Muscle layer of colon (tissue), 2 donors: Measurements from ENCODE around the gene CHST9.
A peak's percentile ranks its signal among the peaks of the same experiment; 100 is the strongest.

ENCODE experiments used
- H3K27ac ChIP-seq: one replicate; pipeline ENCODE4 v1.7.0; 2013; ENCODE audit warnings: low read depth, mild to moderate bottlenecking, low read length, moderate library complexity
- H3K27me3 ChIP-seq, 2 donors: one replicate each; pipeline ENCODE4 v1.7.0; 2013; ENCODE audit warnings: low read length in 2 of 2, mild to moderate bottlenecking in 2 of 2; ENCODE audit not compliant: insufficient read depth in 2 of 2, control insufficient read depth in 1 of 2
- H3K36me3 ChIP-seq: one replicate; pipeline ENCODE4 v1.7.0; 2013; ENCODE audit warnings: mild to moderate bottlenecking, low read length; ENCODE audit not compliant: insufficient read depth
- H3K4me1 ChIP-seq: one replicate; pipeline ENCODE4 v1.7.0; 2013; ENCODE audit warnings: mild to moderate bottlenecking, low read length; ENCODE audit not compliant: insufficient read depth
- H3K4me3 ChIP-seq, 2 donors: one replicate each; pipeline ENCODE4 v1.7.0; 2013; ENCODE audit warnings: low read length in 2 of 2, low read depth in 1 of 2, mild to moderate bottlenecking in 1 of 2, moderate library complexity in 1 of 2
- H3K9ac ChIP-seq: one replicate; pipeline ENCODE4 v1.7.0; 2013; ENCODE audit warnings: low read length
- H3K9me3 ChIP-seq: one replicate; pipeline ENCODE4 v1.7.0; 2013; ENCODE audit warnings: mild to moderate bottlenecking, low read length
- donor health status: abdominal sarcoma.
- donor health status: Adenocarcinoma of cecum.

Gene CHST9

DNA sequence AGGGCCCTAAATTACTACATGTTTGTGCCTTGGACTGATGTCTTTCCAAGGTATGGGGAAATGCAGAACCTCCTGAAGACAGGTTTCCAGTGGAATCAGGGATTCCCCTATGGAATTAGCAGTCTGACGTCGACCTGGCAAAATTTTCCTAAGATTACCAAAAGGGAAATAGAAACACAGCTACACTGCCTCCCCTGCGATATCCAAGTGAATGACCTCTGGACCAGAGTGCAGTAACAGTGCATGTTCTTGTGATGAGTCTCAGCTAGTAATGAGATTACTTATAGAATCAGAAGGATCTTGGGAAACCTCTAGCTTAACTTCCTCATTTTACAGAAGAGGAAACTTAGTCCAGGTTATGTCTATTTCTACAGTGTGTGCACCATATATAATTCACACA lies 21.3 kb upstream of the CHST9 start:
- H3K4me1 ChIP-seq: no peaks in the 10 kb centered on the region
- H3K9ac ChIP-seq: no peak overlapping the region
- no peaks in the 10 kb centered on the region for H3K9me3 ChIP-seq

DNA sequence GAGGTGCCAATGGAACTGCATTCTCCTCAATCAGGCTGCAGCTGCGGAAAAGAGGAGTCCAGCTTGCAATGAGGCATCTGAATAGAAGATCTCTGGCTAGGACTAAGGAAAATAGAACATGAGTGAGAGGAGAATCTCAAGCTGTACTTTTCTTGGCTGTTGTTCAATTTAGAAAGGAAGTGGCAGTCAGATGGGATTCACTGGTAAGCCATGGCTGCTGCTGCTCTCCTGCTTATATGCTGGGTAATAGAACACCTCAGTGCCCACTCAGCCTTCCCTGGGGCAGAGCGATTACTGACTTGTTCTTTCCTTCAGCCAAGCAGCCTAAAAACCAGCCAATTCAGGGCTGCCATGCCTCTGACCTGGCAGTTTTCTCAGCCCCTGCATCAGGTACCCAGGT lies 17.6 kb upstream of the CHST9 start:
- Histone ChIP-seq H3K4me1 (no peaks in the 10 kb centered on the region), H3K27me3 (no peaks in the 10 kb centered on the region), H3K4me3 (no peak overlapping the region), H3K9me3 (no peaks in the 10 kb centered on the region), H3K9ac (no peak overlapping the region), H3K27ac (no peak overlapping the region), H3K36me3 (no peaks in the 10 kb centered on the region)

More for the DNA sequence above, 21.3 kb upstream of the CHST9 start:
- Histone ChIP-seq H3K27me3 (no peaks in the 10 kb centered on the region), H3K4me3 (no peak overlapping the region), H3K36me3 (no peaks in the 10 kb centered on the region), H3K27ac (no peak overlapping the region)

DNA sequence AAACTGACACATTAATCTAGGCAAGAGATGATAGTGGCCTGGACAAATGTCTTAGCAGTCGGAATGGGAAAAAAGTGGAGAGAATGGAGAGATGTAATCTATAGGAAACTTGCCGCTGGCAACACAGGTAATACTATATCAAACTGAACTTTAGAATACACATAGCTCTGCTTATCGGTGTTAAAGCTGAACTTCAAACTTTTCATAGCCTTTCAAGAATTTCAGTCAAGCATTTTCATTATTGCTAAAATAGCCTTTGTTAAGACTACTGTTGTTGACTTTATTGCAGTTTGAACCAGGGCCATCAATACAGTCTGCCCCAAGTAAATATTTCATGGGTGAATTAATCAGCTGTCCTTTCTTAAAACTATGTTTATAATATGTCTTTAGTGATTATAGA lies 12.9 kb upstream of the CHST9 start:
- Histone ChIP-seq H3K27ac (no peak overlapping the region), H3K4me1 (no peaks in the 10 kb centered on the region), H3K36me3 (no peaks in the 10 kb centered on the region), H3K4me3 (no peak overlapping the region), H3K9me3 (no peaks in the 10 kb centered on the region), H3K9ac (no peak overlapping the region), H3K27me3 (no peaks in the 10 kb centered on the region)

DNA sequence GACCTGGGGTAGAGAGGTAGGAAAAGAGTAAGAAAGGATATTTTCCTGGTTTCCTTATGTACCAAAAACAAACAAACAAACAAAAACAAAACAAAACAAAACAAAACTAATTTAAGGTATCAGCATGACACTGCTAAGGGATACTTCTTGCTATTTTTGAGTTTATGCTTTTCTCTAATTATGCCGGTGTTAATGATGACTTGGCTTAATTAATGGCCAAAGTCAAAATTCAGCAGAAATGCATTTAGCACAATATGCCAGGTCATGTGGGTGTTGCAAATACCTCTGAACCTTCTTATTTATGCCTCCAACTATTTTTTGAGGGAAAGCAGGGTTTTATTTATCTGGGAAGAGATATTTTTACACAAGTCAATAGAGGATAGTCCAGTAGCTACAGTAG lies 3.2 kb upstream of the CHST9 start:
- H3K9ac ChIP-seq: no peak overlapping the region
- no peaks in the 10 kb centered on the region for H3K36me3 ChIP-seq
- no peaks in the 10 kb centered on the region for H3K9me3 ChIP-seq
- H3K27ac ChIP-seq: no peak overlapping the region
- peaks cover 10 to 13% of the 10 kb centered on the region in 2 donors for H3K27me3 ChIP-seq
- H3K4me3 ChIP-seq: no peak overlapping the region
- peaks cover 5% of the 10 kb centered on the region for H3K4me1 ChIP-seq

DNA sequence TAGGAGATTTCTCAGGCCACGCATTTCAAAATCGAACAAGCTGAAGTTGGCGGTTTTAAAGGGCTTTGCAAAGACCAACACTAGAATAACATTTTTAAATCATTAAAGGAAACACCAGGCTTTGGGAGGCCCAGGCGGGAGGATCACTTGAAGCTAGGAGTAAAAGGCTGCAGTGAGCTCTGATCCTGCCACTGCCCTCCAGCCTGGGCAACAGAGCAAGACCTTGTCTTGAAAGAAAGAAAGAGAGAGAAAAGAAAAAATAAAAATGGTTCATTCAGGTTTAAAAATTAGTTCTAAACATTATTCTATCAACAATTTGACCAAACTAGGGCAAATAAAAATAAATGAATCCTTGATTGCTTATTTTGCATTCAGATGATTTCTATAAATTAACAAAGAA lies 789 bp upstream of the CHST9 start:
- peaks cover 5% of the 10 kb centered on the region for H3K4me1 ChIP-seq
- no peak overlapping the region for H3K27ac ChIP-seq
- H3K27me3 ChIP-seq: peaks cover 10 to 13% of the 10 kb centered on the region in 2 donors
- no peak overlapping the region for H3K9ac ChIP-seq
- no peaks in the 10 kb centered on the region for H3K9me3 ChIP-seq
- H3K36me3 ChIP-seq: no peaks in the 10 kb centered on the region
- H3K4me3 ChIP-seq: no peak overlapping the region

DNA sequence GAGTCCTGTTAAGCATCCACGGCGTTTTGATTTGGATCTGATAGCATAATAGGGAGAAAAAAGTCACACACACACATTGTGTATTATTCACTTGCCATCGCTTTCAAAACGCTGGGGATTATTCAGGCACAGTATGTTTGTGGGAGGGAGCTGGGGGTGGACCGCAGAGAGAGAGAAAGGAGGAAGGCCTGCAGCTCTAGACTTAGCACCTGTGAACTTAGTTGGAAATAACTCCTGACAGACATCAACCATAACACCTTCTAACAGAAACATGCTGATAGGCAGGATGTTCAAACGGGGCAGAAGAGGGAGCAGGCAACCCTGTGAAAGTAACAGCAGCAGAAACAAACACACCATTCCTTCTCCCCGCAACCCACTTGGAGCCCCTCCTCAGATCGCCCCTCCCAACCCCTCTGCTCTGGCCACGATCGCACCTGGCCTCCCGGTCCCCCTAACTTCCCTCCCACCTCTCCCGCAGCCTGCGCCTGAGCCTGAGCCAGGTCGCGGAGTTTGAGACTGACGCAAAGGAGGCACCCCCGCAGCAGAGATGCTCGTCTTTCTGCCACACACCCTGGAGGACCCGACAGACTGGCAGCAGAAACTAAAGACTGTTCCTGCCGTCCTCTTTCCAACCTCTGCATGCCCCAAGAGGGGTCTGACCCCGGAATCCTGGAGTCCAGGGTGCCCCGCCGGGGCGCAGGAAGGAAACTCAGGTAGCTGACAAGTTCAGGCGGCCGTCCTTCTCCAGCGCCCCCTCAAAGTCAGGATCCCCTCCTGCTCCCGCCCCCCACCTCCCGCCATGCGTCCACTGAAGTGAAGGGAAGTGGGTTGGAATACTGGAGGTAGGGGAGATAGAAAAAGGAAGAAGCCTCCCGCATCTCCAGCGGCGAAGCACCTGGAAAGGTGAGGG lies 738 bp downstream of the CHST9 start:
- H3K9me3 ChIP-seq: no peaks in the 10 kb centered on the region
- H3K27ac ChIP-seq: no peak overlapping the region
- no peaks in the 10 kb centered on the region for H3K36me3 ChIP-seq
- peaks cover 5% of the 10 kb centered on the region for H3K4me1 ChIP-seq
- H3K4me3 ChIP-seq: peak overlapping the region; percentile 9 to 29
- peaks cover 10 to 13% of the 10 kb centered on the region in 2 donors for H3K27me3 ChIP-seq
- H3K9ac ChIP-seq: no peak overlapping the region

DNA sequence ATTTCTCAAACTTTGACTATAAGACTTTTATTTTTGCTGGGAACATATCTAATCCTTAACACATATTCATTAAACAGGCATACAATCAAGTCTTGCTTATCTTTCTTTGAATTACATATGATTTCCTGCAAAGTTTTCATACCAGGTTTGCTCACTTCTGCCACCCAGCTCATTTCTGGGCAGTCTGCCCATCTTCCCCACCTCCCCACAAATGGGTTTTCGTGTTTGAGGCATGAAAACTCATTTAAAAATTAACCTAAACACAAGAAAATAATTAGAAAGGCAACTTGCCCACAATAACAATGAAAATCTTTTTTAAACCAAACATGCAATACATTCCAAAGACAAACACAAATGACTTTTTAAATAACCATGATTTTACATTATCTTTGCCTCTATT lies 3.4 kb downstream of the CHST9 start:
- Histone ChIP-seq H3K9ac (no peak overlapping the region), H3K4me1 (peaks cover 5% of the 10 kb centered on the region), H3K9me3 (no peaks in the 10 kb centered on the region), H3K4me3 (no peak overlapping the region), H3K36me3 (no peaks in the 10 kb centered on the region), H3K27me3 (peaks cover 10 to 13% of the 10 kb centered on the region in 2 donors), H3K27ac (no peak overlapping the region)

DNA sequence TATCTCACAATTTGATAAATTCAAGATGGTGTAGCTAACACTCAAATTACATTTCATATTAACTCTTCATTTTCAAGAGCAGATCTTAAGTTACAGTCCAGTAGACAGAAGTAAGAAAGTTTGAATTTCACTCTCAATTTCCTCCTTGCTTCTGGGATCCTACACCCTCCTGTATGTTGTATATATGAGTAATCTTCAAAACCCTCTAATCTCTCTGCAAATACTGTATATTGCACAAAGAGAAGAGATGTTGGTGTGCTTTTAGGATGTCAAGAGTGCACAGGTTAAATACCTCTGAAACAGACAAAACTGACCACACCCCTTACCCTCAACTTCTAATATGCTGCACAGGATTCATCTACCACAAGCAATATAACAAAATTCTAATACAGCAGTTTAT lies 6.7 kb downstream of the CHST9 start:
- no peaks in the 10 kb centered on the region for H3K9me3 ChIP-seq
- H3K36me3 ChIP-seq: no peaks in the 10 kb centered on the region
- no peak overlapping the region for H3K4me3 ChIP-seq
- no peaks in the 10 kb centered on the region for H3K4me1 ChIP-seq
- no peak overlapping the region for H3K9ac ChIP-seq
- H3K27ac ChIP-seq: no peak overlapping the region
- H3K27me3 ChIP-seq: no peaks in the 10 kb centered on the region

DNA sequence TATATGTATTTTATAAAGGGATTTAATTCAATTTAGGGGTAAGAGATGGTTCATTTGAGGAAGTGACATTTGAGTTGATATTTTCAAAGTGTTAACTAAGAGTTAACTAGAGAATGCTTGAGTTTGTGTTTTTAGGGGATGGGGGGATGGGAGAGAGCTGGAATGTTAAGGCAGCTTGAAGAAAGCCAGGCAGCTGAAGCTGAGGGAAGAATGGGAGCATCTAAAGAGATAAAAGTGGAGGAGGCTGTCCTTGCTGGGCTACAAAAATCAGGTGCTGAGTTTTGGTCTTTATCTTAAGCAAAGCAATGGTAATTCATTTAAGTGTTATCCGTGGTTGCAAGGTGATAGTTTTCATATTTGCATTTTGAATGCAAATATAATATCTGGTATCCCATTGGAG lies 9.2 kb downstream of the CHST9 start:
- Histone ChIP-seq H3K27ac (no peak overlapping the region), H3K27me3 (no peaks in the 10 kb centered on the region), H3K4me3 (no peak overlapping the region), H3K4me1 (no peaks in the 10 kb centered on the region), H3K9ac (no peak overlapping the region), H3K36me3 (no peaks in the 10 kb centered on the region), H3K9me3 (no peaks in the 10 kb centered on the region)

DNA sequence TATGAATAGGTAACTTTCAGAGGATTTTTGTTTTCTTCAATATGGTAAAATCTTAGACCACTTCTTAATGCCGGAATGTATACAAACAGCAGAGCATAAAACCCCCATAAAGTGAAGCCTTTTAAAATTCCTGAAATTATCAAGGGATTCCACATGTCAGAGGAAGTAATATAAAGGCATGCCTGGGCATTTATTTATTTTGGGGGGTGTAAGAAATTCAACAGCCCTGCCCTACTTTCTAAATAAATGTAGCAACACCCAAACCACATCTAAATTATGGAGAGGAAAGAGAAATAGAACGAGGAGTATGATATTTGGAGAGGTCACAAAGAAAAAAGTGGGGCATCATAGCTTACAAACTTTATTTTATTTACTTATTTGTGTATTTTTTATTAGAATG lies 9.9 kb downstream of the CHST9 start:
- H3K9me3 ChIP-seq: no peaks in the 10 kb centered on the region
- H3K36me3 ChIP-seq: no peaks in the 10 kb centered on the region
- H3K27ac ChIP-seq: no peak overlapping the region
- no peaks in the 10 kb centered on the region for H3K4me1 ChIP-seq
- H3K4me3 ChIP-seq: no peak overlapping the region
- no peak overlapping the region for H3K9ac ChIP-seq
- no peaks in the 10 kb centered on the region for H3K27me3 ChIP-seq

DNA sequence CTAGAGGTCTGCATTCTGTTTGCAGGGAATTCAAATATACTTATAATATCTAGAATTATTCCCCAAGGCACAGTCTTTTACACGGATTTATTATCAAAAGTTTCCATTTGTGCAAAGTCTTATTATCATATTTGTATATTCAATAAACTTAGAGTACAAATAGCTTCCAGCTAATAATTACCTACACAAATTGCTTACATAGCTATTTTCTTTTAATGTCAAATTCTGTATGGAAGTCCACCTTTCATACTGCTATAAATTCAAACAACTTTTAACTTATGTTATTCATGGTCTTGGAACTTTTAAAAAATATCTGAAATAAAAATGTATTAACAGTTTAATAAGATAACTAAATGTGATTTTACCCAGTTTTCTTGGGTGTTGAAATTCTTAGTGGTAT lies 13.1 kb downstream of the CHST9 start:
- Histone ChIP-seq H3K27me3 (no peaks in the 10 kb centered on the region), H3K27ac (no peak overlapping the region), H3K9ac (no peak overlapping the region), H3K9me3 (no peaks in the 10 kb centered on the region), H3K36me3 (no peaks in the 10 kb centered on the region), H3K4me3 (no peak overlapping the region), H3K4me1 (no peaks in the 10 kb centered on the region)

DNA sequence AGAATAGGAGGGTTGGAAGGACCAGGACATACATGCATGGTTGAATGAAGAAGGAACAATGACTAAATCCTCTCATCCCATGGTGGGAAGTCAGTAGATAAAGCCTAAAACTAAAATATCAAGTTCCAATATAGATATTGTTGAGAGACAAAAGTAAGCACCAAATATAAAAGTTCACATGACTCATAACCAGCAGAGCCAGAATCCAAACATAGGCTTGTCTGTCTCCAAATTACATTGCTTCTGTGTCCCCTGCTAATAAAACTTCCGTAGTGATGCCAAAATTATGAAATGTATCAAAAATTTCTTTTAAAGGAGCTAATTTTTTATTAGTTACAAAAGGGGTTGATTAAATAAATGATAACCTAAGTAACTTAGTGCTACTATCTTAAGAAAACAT lies 19.7 kb downstream of the CHST9 start:
- no peak overlapping the region for H3K27ac ChIP-seq
- H3K27me3 ChIP-seq: no peaks in the 10 kb centered on the region
- H3K9me3 ChIP-seq: no peaks in the 10 kb centered on the region

More for the DNA sequence above, 19.7 kb downstream of the CHST9 start:
- H3K36me3 ChIP-seq: no peaks in the 10 kb centered on the region
- H3K4me3 ChIP-seq: no peak overlapping the region
- no peaks in the 10 kb centered on the region for H3K4me1 ChIP-seq
- H3K9ac ChIP-seq: no peak overlapping the region
